Smooth muscle cell (in vitro differentiated cells): ENCODE data around the gene PLEKHM3. TPM values are rescaled to one million over a fixed set of nuclear protein-coding genes. Genes with fewer than 3 reads are reported as not detected.

Experiments used
- DNase-seq: peaks from one replicate; lab custom pipeline; 2025; ENCODE audit not compliant: unreplicated experiment; lab: John Stamatoyannopoulos, UW
- H2AFZ ChIP-seq: fragments of 200-600 bp; sonication (generic); 2 replicates; pipeline ENCODE4 v1.6.0; 2016; ENCODE audit warnings: antibody characterized with exemption, low read depth, mild to moderate bottlenecking
- H3F3A ChIP-seq: fragments of 200-600 bp; sonication (generic); 2 replicates; pipeline ENCODE4 v1.6.0; 2017; ENCODE audit warnings: antibody characterized with exemption, low read depth
- H3K27ac ChIP-seq: fragments of 200-600 bp; sonication (generic); 2 replicates; pipeline ENCODE4 v1.5.1; 2016; ENCODE audit warnings: low read depth, mild to moderate bottlenecking
- H3K27me3 ChIP-seq: fragments of 200-600 bp; sonication (generic); 2 replicates; pipeline ENCODE4 v1.6.1; 2016; ENCODE audit warnings: low read depth, mild to moderate bottlenecking
- H3K36me3 ChIP-seq: fragments of 200-600 bp; sonication (generic); 2 replicates; pipeline ENCODE4 v1.5.1; 2016; ENCODE audit warnings: low read depth
- H3K4me1 ChIP-seq: fragments of 200-600 bp; sonication (generic); 2 replicates; pipeline ENCODE4 v1.5.1; 2016; ENCODE audit warnings: low read depth
- H3K4me2 ChIP-seq: fragments of 200-600 bp; sonication (generic); 2 replicates; pipeline ENCODE4 v1.6.0; 2016; ENCODE audit warnings: mild to moderate bottlenecking
- H3K4me3 ChIP-seq: fragments of 200-600 bp; sonication (generic); 2 replicates; pipeline ENCODE4 v1.5.1; 2016; ENCODE audit warnings: mild to moderate bottlenecking
- H3K79me2 ChIP-seq: fragments of 200-600 bp; sonication (generic); 2 replicates; pipeline ENCODE4 v1.6.0; 2016; ENCODE audit warnings: low read depth, mild to moderate bottlenecking
- H3K9ac ChIP-seq: fragments of 200-600 bp; sonication (generic); 2 replicates; pipeline ENCODE4 v1.6.0; 2016; ENCODE audit warnings: low read depth
- H3K9me3 ChIP-seq: fragments of 200-600 bp; sonication (generic); replicated peaks from 2 replicates; pipeline ENCODE4 v1.5.1; 2016; ENCODE audit warnings: low read depth
- H4K20me1 ChIP-seq: fragments of 200-600 bp; sonication (generic); 2 replicates; pipeline ENCODE4 v1.6.0; 2016; ENCODE audit warnings: low read depth
- WGBS: methylation state at CpG from one replicate; pipeline ENCODE4 v1.1.7; 2016; ENCODE audit warnings: low lambda C conversion rate; 5-methylcytosine and 5-hydroxymethylcytosine counted together
- polyA plus RNA-seq: library from polyadenylated mRNA; unstranded; fragments of >200 nt; fragmentation: Nextera tagmentation; extraction: Ambion mirVana; gene quantifications from 2 replicates; pipeline ENCODE4 v1.2.1, GENCODE V29; 2016
- total RNA-seq: library from RNA; depleted of rRNA; stranded (reverse); fragments of >200 nt; gene quantifications from 2 replicates; pipeline ENCODE4 v1.2.3, GENCODE V29; 2014
- TF ChIP-seq, protein P1 (sequence below): fragments of 200-600 bp; sonication (generic); IDR thresholded peaks from 2 replicates; pipeline ENCODE4 v1.5.1; 2017; ENCODE audit warnings: borderline replicate concordance, mild to moderate bottlenecking, antibody characterized with exemption; ENCODE audit not compliant: insufficient read depth, poor library complexity, severe bottlenecking

Gene PLEKHM3
- total and polyA plus RNA-seq, 2 experiments from 2014 or later: 3.8 to 10.3 TPM

DNA sequence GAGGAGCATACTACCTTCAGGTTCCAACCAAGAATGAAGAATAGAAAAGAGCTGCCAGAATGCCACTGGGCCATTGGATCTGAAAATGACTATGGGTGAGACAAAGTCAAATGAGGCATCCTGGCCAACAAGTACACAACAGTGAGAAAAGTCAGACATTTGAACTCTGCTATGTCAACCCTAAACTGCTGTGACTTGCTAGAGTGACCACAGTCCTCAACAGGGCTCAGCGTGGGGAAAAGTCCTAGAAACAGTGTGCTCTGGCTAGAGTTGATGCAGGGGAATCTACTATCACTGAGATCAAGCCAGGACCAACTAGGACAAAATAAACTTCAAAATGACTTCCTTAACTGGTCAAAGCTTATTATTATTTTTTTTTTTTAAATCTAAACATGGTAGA is 157.4 kb downstream of the PLEKHM3 start:
- Histone ChIP-seq H3K4me1 (peaks cover 9% of the 10 kb centered on the region), H3K4me2 (no peak overlapping the region), H3K27ac (no peak overlapping the region), H3F3A (no peaks in the 10 kb centered on the region), H3K9ac (no peak overlapping the region), H3K4me3 (no peak overlapping the region), H4K20me1 (no peaks in the 10 kb centered on the region), H3K79me2 (no peaks in the 10 kb centered on the region), H3K36me3 (no peaks in the 10 kb centered on the region), H3K27me3 (no peaks in the 10 kb centered on the region), H2AFZ (no peak overlapping the region), H3K9me3 (no peaks in the 10 kb centered on the region)
- no peak for DNase-seq
- WGBS: 100% methylated on average over 1 of the region's 1 CpG
- TF ChIP-seq, protein P1, sequence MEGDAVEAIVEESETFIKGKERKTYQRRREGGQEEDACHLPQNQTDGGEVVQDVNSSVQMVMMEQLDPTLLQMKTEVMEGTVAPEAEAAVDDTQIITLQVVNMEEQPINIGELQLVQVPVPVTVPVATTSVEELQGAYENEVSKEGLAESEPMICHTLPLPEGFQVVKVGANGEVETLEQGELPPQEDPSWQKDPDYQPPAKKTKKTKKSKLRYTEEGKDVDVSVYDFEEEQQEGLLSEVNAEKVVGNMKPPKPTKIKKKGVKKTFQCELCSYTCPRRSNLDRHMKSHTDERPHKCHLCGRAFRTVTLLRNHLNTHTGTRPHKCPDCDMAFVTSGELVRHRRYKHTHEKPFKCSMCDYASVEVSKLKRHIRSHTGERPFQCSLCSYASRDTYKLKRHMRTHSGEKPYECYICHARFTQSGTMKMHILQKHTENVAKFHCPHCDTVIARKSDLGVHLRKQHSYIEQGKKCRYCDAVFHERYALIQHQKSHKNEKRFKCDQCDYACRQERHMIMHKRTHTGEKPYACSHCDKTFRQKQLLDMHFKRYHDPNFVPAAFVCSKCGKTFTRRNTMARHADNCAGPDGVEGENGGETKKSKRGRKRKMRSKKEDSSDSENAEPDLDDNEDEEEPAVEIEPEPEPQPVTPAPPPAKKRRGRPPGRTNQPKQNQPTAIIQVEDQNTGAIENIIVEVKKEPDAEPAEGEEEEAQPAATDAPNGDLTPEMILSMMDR: no peak

DNA sequence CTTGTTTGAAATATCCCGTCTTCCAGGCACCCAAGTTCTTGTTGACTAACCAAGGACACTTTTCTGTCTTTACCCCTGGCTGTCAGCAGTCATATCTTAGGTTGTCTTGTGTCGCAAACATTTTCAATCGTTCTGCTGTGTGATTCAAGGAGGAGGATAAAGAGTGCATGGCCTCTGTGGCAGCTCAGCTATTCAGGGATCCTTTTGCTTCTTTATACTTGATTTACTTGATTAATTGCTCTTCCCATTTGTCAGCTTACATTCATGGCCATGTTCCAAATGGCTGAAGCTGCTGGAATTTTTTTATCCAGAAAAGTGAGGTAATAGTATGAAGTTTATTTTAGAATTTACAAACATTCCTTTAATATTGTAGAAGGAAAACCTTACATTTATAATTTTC is 158.3 kb downstream of the PLEKHM3 start:
- Histone ChIP-seq H3K36me3 (no peaks in the 10 kb centered on the region), H3K27me3 (no peaks in the 10 kb centered on the region), H2AFZ (no peak overlapping the region), H4K20me1 (no peaks in the 10 kb centered on the region), H3K4me1 (peaks cover 3% of the 10 kb centered on the region), H3K4me3 (no peak overlapping the region), H3K4me2 (no peak overlapping the region), H3K79me2 (no peaks in the 10 kb centered on the region), H3K9me3 (no peaks in the 10 kb centered on the region), H3K9ac (no peak overlapping the region), H3K27ac (no peak overlapping the region), H3F3A (no peaks in the 10 kb centered on the region)
- no peak for DNase-seq
- TF ChIP-seq, protein P1: no peak
- WGBS: 91% methylated on average over 3 of the region's 3 CpGs

DNA sequence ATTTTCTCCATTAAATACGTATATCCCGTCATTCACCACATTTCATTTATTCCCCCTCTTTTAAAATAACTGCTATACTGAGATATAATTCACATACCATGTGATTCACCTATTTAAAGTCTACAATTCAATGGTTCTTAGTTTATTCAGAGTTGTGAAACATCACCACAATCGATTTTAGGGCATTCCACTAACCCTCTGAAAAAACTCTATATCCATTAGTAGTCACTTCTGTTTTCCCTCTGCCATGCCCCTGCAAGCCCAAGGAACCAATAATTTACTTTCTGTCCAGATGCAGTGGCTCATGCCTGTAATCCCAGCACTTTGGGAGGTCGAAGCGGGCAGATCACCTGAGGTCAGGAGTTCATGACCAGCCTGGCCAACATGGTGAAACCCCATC is 160.1 kb downstream of the PLEKHM3 start:
- no peaks in the 10 kb centered on the region for H3F3A ChIP-seq
- no peaks in the 10 kb centered on the region for H3K4me1 ChIP-seq
- H3K27me3 ChIP-seq: no peaks in the 10 kb centered on the region
- H3K79me2 ChIP-seq: no peaks in the 10 kb centered on the region
- no peaks in the 10 kb centered on the region for H3K36me3 ChIP-seq
- no peak overlapping the region for H3K27ac ChIP-seq
- no peaks in the 10 kb centered on the region for H4K20me1 ChIP-seq
- no peak overlapping the region for H3K9ac ChIP-seq
- H3K4me2 ChIP-seq: no peak overlapping the region
- no peak for DNase-seq
- H3K9me3 ChIP-seq: no peaks in the 10 kb centered on the region
- TF ChIP-seq, protein P1: no peak
- WGBS: 93% methylated on average over 5 of the region's 5 CpGs
- no peak overlapping the region for H3K4me3 ChIP-seq
- no peak overlapping the region for H2AFZ ChIP-seq

DNA sequence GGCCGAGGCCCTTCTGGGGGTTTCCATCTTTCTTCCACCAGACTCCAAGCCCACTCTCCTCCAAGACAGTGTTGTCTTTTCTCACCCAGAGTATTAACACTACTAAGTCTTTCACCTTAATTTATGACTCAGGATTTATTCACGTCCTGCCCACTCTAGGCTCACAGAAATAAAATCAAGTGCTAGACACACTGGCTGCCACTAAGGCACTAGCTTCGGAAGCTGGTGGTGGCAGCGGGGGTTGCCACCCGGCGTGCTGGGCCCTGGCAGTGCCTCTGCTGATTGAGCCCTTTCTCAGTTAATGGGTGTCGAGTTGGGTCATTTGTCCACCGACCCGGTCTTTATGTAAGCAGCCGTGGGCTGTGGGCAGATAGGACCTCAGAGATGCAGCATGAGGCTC is 162.0 kb downstream of the PLEKHM3 start:
- no peaks in the 10 kb centered on the region for H3K9me3 ChIP-seq
- no peak overlapping the region for H3K9ac ChIP-seq
- DNase-seq: no peak

More for the DNA sequence above, 162.0 kb downstream of the PLEKHM3 start:
- Histone ChIP-seq H3F3A (no peaks in the 10 kb centered on the region), H2AFZ (no peak overlapping the region), H3K79me2 (no peaks in the 10 kb centered on the region), H3K4me1 (no peaks in the 10 kb centered on the region), H4K20me1 (no peaks in the 10 kb centered on the region), H3K27ac (no peak overlapping the region), H3K4me2 (no peak overlapping the region), H3K4me3 (no peak overlapping the region), H3K36me3 (no peaks in the 10 kb centered on the region), H3K27me3 (no peaks in the 10 kb centered on the region)
- 92% methylated on average over 10 of the region's 10 CpGs for WGBS
- TF ChIP-seq, protein P1: no peak
